ENCODE measurements around the gene RERGL. TPM values are rescaled to one million over a fixed set of nuclear protein-coding genes. Genes with fewer than 3 reads are reported as not detected.
"Not testable (repeated sequence)": the region's sequence is repeated elsewhere in the genome, so short reads cannot be mapped to it uniquely, and the experiment has no call there.

RERGL gene
- total RNA-seq, 3 donors from 2014 or later, result not detected

- no peaks in the 10 kb centered on the region for H3K27me3 Mint-ChIP-seq (ENCODE audit: low read depth)
- H3K4me1 Mint-ChIP-seq (ENCODE audit: low read depth), result no peaks in the 10 kb centered on the region
- no peaks in the 10 kb centered on the region for H3K36me3 Mint-ChIP-seq (ENCODE audit: insufficient read depth)
- no peak for ATAC-seq
- no peak overlapping the region for H3K4me3 Mint-ChIP-seq
- peaks cover 13% of the 10 kb centered on the region for H3K9me3 Mint-ChIP-seq
- no peak for DNase-seq
Observed at GRCh38 chr12:18068355-18068754, 21.6 kb downstream of the RERGL start.

DNA sequence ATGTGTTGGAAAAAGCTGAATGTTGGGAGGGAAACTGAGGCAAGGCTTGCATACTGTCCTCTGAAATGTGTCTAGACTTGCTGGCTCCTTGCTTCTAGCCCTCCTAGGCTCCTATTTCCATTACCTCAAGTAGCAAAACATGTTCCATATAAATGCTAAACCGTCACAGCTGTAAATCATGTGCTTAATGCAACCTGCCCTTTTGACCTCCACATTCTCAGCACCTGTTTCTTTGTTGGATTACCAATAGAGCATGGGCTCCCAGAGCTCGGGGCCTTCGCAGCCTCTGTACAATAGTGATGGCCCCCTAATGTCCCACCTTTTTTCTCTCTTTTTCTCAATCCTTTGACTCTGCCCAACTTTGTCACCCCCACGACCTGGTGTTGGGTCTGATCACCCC, 23.3 kb downstream of the RERGL start:
- no peaks in the 10 kb centered on the region for H3K4me1 Mint-ChIP-seq (ENCODE audit: low read depth)
- no peaks in the 10 kb centered on the region for H3K27me3 Mint-ChIP-seq (ENCODE audit: low read depth)
- DNase-seq (no peak), ATAC-seq (no peak)
- H3K36me3 Mint-ChIP-seq (ENCODE audit: insufficient read depth), result no peaks in the 10 kb centered on the region
- no peak overlapping the region for H3K4me3 Mint-ChIP-seq
- H3K9me3 Mint-ChIP-seq, result peaks cover 26% of the 10 kb centered on the region

DNA sequence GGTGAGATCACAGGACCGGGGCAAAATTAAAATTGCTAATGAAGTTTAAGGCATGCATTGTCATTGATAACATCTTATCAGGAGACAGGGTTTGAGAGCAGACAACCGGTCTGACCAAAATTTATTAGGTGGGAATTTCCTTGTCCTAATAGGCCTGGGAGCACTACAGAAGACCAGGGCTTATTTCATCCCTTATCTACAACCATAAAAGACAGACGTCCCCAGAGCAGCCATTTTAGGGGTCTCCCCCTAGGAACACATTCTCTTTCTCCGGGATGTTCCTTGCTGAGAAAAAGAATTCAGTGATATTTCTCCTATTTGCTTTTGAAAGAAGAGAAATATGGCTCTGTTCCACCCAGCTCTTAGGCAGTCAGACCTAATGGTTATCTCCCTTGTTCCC, 27.1 kb downstream of the RERGL start:
- H3K27me3 Mint-ChIP-seq (ENCODE audit: low read depth); DNase-seq; H3K4me3 Mint-ChIP-seq; H3K4me1 Mint-ChIP-seq (ENCODE audit: low read depth); H3K36me3 Mint-ChIP-seq (ENCODE audit: insufficient read depth); ATAC-seq: not testable (repeated sequence)
- peaks cover 43% of the 10 kb centered on the region for H3K9me3 Mint-ChIP-seq

DNA sequence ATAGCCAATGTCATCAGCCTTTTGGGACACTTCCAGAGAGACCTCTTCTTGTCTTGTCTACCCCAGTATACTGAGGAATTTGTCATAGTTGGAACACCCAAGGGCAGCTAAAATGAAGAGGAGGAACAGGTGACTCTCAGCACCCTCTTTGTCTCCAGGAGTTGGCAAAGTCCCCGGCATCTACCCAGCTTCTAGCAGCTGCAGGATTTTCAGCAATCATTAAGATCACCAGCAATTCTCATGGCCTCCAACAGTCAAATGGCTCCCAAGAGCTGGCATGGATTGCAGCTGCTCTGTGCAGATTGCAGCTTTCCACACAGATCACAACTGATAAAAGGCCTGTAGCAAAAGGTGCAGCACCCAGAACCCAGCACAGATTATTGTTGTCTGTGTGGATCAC, 32.9 kb downstream of the RERGL start:
- DNase-seq (no peak), ATAC-seq (no peak)
- Mint-ChIP-seq H3K4me3 (no peak overlapping the region), H3K36me3 (ENCODE audit: insufficient read depth) (no peaks in the 10 kb centered on the region), H3K27me3 (ENCODE audit: low read depth) (no peaks in the 10 kb centered on the region), H3K9me3 (peaks cover 40% of the 10 kb centered on the region), H3K4me1 (ENCODE audit: low read depth) (no peaks in the 10 kb centered on the region)

GRCh38 chr12:18054925-18055619, 34.9 kb downstream of the RERGL start:
- no peaks in the 10 kb centered on the region for H3K27me3 Mint-ChIP-seq (ENCODE audit: low read depth)
- ATAC-seq (no peak), DNase-seq (no peak)
- no peaks in the 10 kb centered on the region for H3K4me1 Mint-ChIP-seq (ENCODE audit: low read depth)
- H3K4me3 Mint-ChIP-seq, result no peak overlapping the region
- no peaks in the 10 kb centered on the region for H3K36me3 Mint-ChIP-seq (ENCODE audit: insufficient read depth)
- peaks cover 37% of the 10 kb centered on the region for H3K9me3 Mint-ChIP-seq

- no peaks in the 10 kb centered on the region for H3K27me3 Mint-ChIP-seq (ENCODE audit: low read depth)
- no peak overlapping the region for H3K4me3 Mint-ChIP-seq
- DNase-seq (no peak), ATAC-seq (no peak)
- H3K4me1 Mint-ChIP-seq (ENCODE audit: low read depth), result no peaks in the 10 kb centered on the region
- H3K9me3 Mint-ChIP-seq, result peaks cover 3% of the 10 kb centered on the region
- H3K36me3 Mint-ChIP-seq (ENCODE audit: insufficient read depth), result no peaks in the 10 kb centered on the region
Observed at GRCh38 chr12:18045446-18045992, 44.5 kb downstream of the RERGL start.

DNA sequence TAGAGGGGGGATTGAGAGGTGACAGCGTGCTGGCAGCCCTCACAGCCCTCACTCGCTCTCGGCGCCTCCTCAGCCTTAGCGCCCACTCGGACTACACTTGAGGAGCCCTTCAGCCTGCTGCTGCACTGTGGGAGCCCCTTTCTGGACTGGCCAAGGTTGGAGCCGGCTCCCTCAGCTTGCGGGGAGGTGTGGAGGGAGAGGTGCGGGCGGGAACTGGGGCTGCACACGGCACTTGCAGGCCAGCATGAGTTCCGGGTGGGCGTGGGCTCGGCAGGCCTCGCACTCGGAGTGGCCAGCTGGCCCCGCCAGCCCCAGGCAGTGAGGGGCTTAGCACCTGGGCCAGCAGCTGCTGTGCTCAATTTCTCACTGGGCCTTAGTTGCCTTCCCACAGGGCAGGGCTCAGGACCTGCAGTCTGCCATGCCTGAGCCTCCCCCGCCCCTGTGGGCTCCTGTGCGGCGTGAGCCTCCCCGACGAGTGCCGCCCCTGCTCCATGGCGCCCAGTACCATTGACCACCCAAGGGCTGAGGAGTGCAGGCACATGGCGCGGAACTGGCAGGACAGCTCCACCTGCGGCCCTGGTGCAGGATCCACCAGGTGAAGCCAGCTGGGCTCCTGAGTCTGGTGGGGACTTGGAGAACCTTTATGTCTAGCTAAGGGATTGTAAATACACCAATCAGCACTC, 49.8 kb downstream of the RERGL start:
- not testable (repeated sequence) for DNase-seq; ATAC-seq; H3K4me3 Mint-ChIP-seq; H3K4me1 Mint-ChIP-seq (ENCODE audit: low read depth); H3K27me3 Mint-ChIP-seq (ENCODE audit: low read depth); H3K36me3 Mint-ChIP-seq (ENCODE audit: insufficient read depth)
- peaks cover 14% of the 10 kb centered on the region for H3K9me3 Mint-ChIP-seq

Other genes starting within 250 kb of the RERGL start
- not detected for gene PIK3C2G, start 171.3 kb upstream of the RERGL start, total RNA-seq